GM12872 (cell line): ENCODE measurements around the gene KCNMB4.

ENCODE experiments used
- CTCF ChIP-seq: IDR thresholded peaks from 3 replicates; pipeline ENCODE4 v1.5.1; 2011; ENCODE audit warnings: low read depth, mild to moderate bottlenecking, low read length, moderate library complexity; ENCODE audit not compliant: insufficient read depth

The KCNMB4 gene

GRCh38 chr12:70459786-70460185 is 93.7 kb downstream of the KCNMB4 start:
- TF ChIP-seq CTCF: no peak

- TF ChIP-seq CTCF: no peak
Observed at GRCh38 chr12:70463997-70464396, 97.9 kb downstream of the KCNMB4 start.

- TF ChIP-seq CTCF: no peak
Observed at GRCh38 chr12:70466753-70467152, 100.7 kb downstream of the KCNMB4 start.

- no peak for TF ChIP-seq CTCF
Observed at GRCh38 chr12:70467476-70467875, 101.4 kb downstream of the KCNMB4 start.

GRCh38 chr12:70467918-70468733 is 102.0 kb downstream of the KCNMB4 start:
- TF ChIP-seq CTCF: no peak

- no peak for TF ChIP-seq CTCF
Observed at GRCh38 chr12:70468741-70469140, 102.7 kb downstream of the KCNMB4 start.

GRCh38 chr12:70469221-70469820 is 103.2 kb downstream of the KCNMB4 start:
- no peak for TF ChIP-seq CTCF
